GM12891 (cell line): ENCODE data around the gene CNPY2.
"Not testable (repeated sequence)": the region's sequence is repeated elsewhere in the genome, so short reads cannot be mapped to it uniquely, and the experiment has no call there.

Experiments
- DNase-seq: peaks from one replicate; pipeline ENCODE4 v3.0.0; 2011; ENCODE audit warnings: low spot score; ENCODE audit not compliant: insufficient read length
- FAIRE-seq: peaks from 2 replicates; lab custom pipeline; 2011; peaks lifted over from hg19 to GRCh38; lab: Jason Lieb, UNC
- PAX5 ChIP-seq: IDR thresholded peaks from 2 replicates; pipeline ENCODE4 v1.6.1; 2011; ENCODE audit warnings: low read length, moderate library complexity, mild to moderate bottlenecking; ENCODE audit not compliant: insufficient read depth, severe bottlenecking
- POLR2A ChIP-seq: IDR thresholded peaks from 2 replicates; pipeline ENCODE4 v1.6.1; 2011; ENCODE audit warnings: low read depth, low read length, control low read depth
- POLR2AphosphoS5 ChIP-seq: IDR thresholded peaks from 2 replicates; pipeline ENCODE4 v1.6.1; 2011; ENCODE audit warnings: low read depth, low read length, control low read depth
- POU2F2 ChIP-seq: IDR thresholded peaks from 2 replicates; pipeline ENCODE4 v1.6.1; 2011; ENCODE audit warnings: low read depth, mild to moderate bottlenecking, control low read depth, low read length, moderate library complexity
- SPI1 ChIP-seq: IDR thresholded peaks from 2 replicates; pipeline ENCODE4 v1.6.1; 2011; ENCODE audit warnings: low read depth, low read length, control low read depth
- TAF1 ChIP-seq: IDR thresholded peaks from 2 replicates; pipeline ENCODE4 v1.6.1; 2011; ENCODE audit warnings: low read depth, low read length, control low read depth

CNPY2 gene

DNA sequence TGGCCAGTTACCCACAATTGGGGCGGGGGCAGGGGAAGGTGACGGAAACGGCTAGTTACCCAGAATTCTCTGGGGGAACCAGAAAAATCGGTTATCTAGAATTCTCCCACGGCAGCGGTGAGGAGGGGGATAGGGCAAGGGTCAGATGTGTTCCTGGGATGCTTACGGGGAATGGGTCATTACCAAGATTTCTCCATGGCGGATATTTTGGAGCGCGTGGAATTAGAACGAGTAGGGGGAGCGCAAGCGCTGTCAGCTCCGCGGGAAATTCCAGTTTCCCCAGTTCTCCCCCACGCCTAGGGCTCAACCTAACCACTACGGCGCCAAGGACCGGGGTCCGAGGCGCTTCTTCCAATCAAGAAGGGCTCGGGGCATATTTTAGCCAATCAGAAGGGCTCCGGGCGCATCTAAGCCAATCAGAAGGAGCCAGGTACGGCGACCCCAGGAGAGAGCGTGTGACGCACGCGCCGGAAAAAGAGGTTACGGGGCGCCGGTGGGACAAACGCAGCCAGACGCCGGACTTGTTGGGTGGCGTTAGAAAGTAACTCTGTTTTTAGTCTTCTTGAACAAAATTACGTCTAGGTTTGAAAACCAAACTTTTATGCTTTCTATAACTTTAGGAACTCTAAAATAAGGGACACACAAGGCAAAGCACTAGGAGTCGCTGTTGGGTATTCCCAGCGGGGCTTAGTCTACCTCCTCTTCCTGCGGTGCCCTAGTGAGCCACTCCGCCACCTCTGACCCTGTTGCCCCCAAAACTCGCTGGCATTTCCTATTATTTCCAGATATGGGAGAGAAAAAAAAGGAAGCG is 18.1 kb upstream of the CNPY2 start, which contains the start of gene PAN2:
TSS of gene PAN2 (minus strand) at position 322 of the 811 bp plus-strand sequence. CDS start 906 bp downstream, outside the sequence.
- TF ChIP-seq PAX5 (no peak), POU2F2 (peak; percentile 63; the same call in 1 of the 2 replicates), POLR2A (peak; percentile 86), TAF1 (peak; percentile 83), POLR2AphosphoS5 (peak; percentile 85), SPI1 (peak; percentile 15; the same call in 1 of the 2 replicates)
- DNase-seq (peak; percentile 94), FAIRE-seq (peak; percentile 80)

DNA sequence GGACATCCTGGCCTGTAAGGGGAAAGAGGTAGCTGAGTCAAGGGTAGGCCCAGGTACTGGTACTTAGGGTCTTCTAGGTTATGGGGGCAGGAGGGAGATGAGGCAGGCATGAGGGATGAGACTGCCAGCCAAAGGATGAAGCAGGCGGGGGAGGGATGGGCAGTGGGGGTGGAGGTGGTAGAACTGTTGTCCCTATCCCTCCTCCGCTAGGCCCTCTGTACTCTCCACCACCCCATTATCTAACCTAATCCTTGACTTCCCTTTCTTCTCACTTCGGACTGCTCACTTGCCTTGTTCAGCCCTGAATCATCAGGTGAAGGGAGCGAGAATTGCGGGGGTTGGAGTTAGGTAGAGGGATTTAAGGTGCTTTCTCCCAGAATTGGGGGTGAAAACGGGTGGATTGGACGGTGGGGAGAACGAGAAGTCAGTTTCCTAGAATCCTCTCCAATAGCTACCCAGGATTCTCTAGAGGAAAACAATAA is 17.4 kb upstream of the CNPY2 start:
- peak; percentile 65; the same call in 1 of the 2 replicates for TF ChIP-seq POLR2A
- no peak for TF ChIP-seq POU2F2
- TF ChIP-seq PAX5: no peak
- peak; percentile 30; the same call in 1 of the 2 replicates for TF ChIP-seq POLR2AphosphoS5
- TF ChIP-seq TAF1: no peak
- TF ChIP-seq SPI1: no peak
- DNase-seq: no peak
- FAIRE-seq: no peak

GRCh38 chr12:56332512-56333196 is 16.9 kb upstream of the CNPY2 start:
- FAIRE-seq (peak; percentile 71), DNase-seq (no peak)
- TF ChIP-seq SPI1: no peak
- TF ChIP-seq PAX5: no peak
- TF ChIP-seq POU2F2: no peak
- no peak for TF ChIP-seq POLR2A
- no peak for TF ChIP-seq TAF1
- no peak for TF ChIP-seq POLR2AphosphoS5

GRCh38 chr12:56330936-56331490 is 15.2 kb upstream of the CNPY2 start:
- FAIRE-seq (no peak), DNase-seq (no peak)
- no peak for TF ChIP-seq POU2F2
- no peak for TF ChIP-seq TAF1
- TF ChIP-seq POLR2A: no peak
- no peak for TF ChIP-seq PAX5
- no peak for TF ChIP-seq SPI1
- no peak for TF ChIP-seq POLR2AphosphoS5

DNA sequence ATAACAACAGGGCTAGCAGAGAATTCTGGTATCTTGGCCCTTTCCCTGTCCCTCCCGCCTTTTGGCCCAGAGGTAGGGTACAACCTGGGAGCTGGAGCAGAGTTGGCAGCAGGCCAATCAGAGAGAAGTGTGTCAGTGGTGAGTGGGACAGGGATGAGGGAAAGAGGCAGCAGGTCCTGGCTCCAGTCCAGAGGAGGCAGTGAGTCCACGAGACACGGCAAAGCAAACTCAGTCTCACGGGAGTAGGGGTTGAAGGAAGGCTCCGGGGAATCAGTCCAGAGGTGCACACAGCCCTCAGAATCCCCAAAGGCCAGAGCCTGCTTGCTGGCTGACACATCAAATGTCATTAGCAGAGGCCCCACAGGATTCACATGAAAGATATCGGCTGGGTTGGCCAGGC is 10.7 kb upstream of the CNPY2 start:
- FAIRE-seq: no peak
- no peak for DNase-seq
- no peak for TF ChIP-seq POU2F2
- no peak for TF ChIP-seq SPI1
- no peak for TF ChIP-seq POLR2A
- no peak for TF ChIP-seq PAX5
- no peak for TF ChIP-seq POLR2AphosphoS5
- no peak for TF ChIP-seq TAF1

DNA sequence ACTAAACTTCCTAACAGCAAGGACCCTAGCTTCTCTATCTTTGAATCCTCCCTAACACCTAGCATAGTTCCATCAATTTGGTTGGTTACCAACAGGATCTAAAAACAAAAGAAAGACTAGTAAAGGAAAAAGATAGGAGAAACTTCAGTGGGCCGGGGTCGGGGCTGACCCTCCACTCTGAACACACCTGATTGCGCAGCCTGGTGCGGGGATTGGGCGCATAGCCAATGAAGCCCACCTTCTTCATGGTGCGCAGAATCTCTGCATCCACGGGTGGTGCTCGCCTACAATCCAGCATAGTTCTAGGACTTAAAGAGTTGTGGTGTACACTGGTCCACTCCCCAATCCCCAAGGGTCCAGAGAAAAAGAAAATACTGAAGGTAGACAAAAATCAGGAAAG is 10.3 kb upstream of the CNPY2 start:
- DNase-seq (no peak), FAIRE-seq (no peak)

DNA sequence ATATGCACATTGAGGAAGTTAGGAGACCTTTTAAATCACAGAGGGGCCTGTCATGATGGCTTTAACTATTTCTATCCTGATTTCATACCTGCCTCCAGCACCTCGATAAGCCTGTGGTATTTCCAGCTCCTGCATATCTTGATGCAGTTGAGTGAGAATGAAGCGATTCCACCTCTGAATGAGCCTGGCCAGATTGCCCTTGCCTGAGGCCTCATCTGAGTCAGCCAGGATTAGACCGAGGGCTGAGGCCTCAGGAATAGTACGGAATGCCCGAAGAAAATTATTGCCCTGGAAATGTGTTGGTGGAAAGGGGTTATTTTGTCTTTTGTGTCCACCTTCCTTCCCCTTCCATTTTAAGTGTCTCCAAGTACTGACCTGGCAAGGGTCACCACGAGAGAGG is 8.4 kb upstream of the CNPY2 start:
- DNase-seq: no peak
- TF ChIP-seq POLR2A (no peak), POLR2AphosphoS5 (no peak), PAX5 (no peak), SPI1 (no peak), POU2F2 (no peak), TAF1 (no peak)
- FAIRE-seq: no peak

More for the DNA sequence above, 10.3 kb upstream of the CNPY2 start:
- TF ChIP-seq POLR2A (no peak), POU2F2 (no peak), POLR2AphosphoS5 (no peak), SPI1 (no peak), TAF1 (no peak), PAX5 (no peak)

DNA sequence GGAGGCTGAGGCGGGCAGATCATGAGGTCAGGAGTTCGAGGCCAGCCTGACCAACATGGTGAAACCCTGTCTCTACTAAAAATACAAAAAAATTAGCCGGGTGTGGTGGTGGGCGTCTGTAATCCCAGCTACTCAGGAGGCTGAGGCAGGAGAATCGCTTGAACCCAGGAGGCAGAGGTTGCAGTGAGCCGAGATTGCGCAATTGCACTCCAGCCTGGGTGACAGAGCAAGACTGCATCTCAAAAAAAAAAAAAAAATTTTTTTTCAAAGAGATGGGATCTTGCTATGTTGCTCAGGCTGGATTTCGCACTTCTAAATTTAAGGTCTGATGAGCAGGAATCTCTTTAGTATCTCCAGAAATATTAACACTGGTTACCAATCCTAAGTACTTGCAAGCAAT is 5.8 kb upstream of the CNPY2 start:
- FAIRE-seq, DNase-seq: not testable (repeated sequence)

GRCh38 chr12:56321027-56321426 is 5.2 kb upstream of the CNPY2 start:
- no peak for TF ChIP-seq POLR2AphosphoS5
- TF ChIP-seq SPI1: no peak
- TF ChIP-seq POU2F2: no peak
- no peak for TF ChIP-seq PAX5
- TF ChIP-seq POLR2A: no peak
- TF ChIP-seq TAF1: no peak
- FAIRE-seq (no peak), DNase-seq (no peak)
